Kidney (tissue), 14 donors: Measurements from ENCODE around the gene FAM151A. TPM values are rescaled to one million over a fixed set of nuclear protein-coding genes. Genes with fewer than 3 reads are reported as not detected.

Experiments used
- DNase-seq, 5 donors: peaks; one replicate each; pipeline ENCODE4 v3.0.0-alpha.2; 2013 to 2020
- FAIRE-seq: peaks from 2 replicates; lab custom pipeline; 2012; peaks lifted over from hg19 to GRCh38; lab: Jason Lieb, UNC
- H3K27ac ChIP-seq, 2 donors: one replicate each; pipeline ENCODE4 v1.7.0; 2013; ENCODE audit warnings: low read depth in 2 of 2, low read length in 2 of 2, inconsistent platforms in 1 of 2
- H3K27me3 ChIP-seq: one replicate; pipeline ENCODE4 v1.7.1; 2013; ENCODE audit warnings: low read length, inconsistent platforms; ENCODE audit not compliant: control insufficient read depth, insufficient read depth
- H3K36me3 ChIP-seq, 3 donors: one replicate each; pipeline versions ENCODE4 v1.7.0 to v1.7.1; 2013; ENCODE audit warnings: low read length in 3 of 3, control low read depth in 1 of 3, inconsistent platforms in 1 of 3; ENCODE audit not compliant: insufficient read depth in 3 of 3, control insufficient read depth in 2 of 3
- H3K4me1 ChIP-seq, 3 donors: one replicate each; pipeline versions ENCODE4 v1.7.0 to v1.7.1; 2013; ENCODE audit warnings: low read length in 3 of 3, inconsistent platforms in 1 of 3, low read depth in 1 of 3; ENCODE audit not compliant: control insufficient read depth in 2 of 3, insufficient read depth in 2 of 3
- H3K4me3 ChIP-seq, 3 donors: one replicate each; pipeline versions ENCODE4 v1.7.0 to v1.8.1; 2013; ENCODE audit warnings: low read length in 3 of 3, control low read depth in 1 of 3, inconsistent platforms in 1 of 3
- H3K9ac ChIP-seq, 3 donors: one replicate each; pipeline versions ENCODE4 v1.7.0 to v1.7.1; 2013; ENCODE audit warnings: low read length in 3 of 3, control low read depth in 1 of 3, inconsistent platforms in 1 of 3
- H3K9me3 ChIP-seq, 3 donors: one replicate each; pipeline versions ENCODE4 v1.7.0 to v1.7.1; 2013; ENCODE audit warnings: low read length in 3 of 3, control low read depth in 1 of 3, inconsistent platforms in 1 of 3; ENCODE audit not compliant: control insufficient read depth in 2 of 3, insufficient read depth in 1 of 3
- CTCF ChIP-seq: IDR thresholded peaks from 3 replicates; pipeline ENCODE4 v1.5.1; 2012; ENCODE audit warnings: mild to moderate bottlenecking, moderate library complexity, borderline replicate concordance; ENCODE audit not compliant: insufficient read depth; ENCODE audit errors: extremely low read depth
- intact Hi-C: fragments of 100-400 bp; cut with DNase I; formaldehyde crosslinking; loops from one replicate; pipeline ENCODE4 v1.11.1; 2022
- polyA plus RNA-seq: library from polyadenylated mRNA; stranded (reverse); fragments of 350-450 nt; fragmentation: Illumina TruSeq; extraction: RNeasy Lipid Tissue Mini Kit (QIAGEN cat#74804); gene quantifications from one replicate; pipeline ENCODE4 v1.2.3, GENCODE V29; 2014; ENCODE audit warnings: low read depth, low replicate concordance; ENCODE audit not compliant: insufficient read depth
- total RNA-seq: library from RNA; stranded (reverse); fragmentation: NEBNext Ultra II Directional; extraction: Animal tissue kit (Norgen Biotek cat#: 25700); gene quantifications from one replicate; pipeline ENCODE4 v1.2.1, GENCODE V29; 2021
- donor health status: control.
- donor health status: control.
- donor health status: control.
- donor health status: control.
- donor health status: control.
- donor health status: DM: yes; HTN: yes; CAD: no.
- donor health status: Normal renal cell carcinoma (clear cell type).

The FAM151A gene
- total and polyA plus RNA-seq, 2 donors from 2014 or later: 237 TPM; not detected in 1

DNA sequence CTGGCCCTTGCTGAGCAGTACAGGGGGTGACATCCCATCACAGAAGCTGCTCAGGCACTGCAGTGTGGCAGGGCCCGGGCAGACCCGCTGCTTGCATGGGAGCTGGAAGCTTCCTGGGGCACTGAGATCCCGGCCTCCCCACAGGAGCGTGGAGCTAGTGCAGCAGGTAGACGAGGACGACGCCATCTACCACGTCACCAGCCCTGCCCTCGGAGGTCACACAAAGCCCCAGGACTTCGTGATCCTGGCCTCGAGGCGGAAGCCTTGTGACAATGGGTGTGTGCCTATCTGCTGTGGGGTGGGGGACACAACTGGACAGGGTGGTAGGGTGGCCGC lies 16.4 kb downstream of the FAM151A start:
- intact Hi-C loops: no loop called here
- no peak overlapping the region for H3K27ac ChIP-seq
- H3K36me3 ChIP-seq: peaks cover 0 to 45% (median 11%) of the 10 kb centered on the region in 3 donors
- no peaks in the 10 kb centered on the region for H3K27me3 ChIP-seq
- H3K9ac ChIP-seq: no peak overlapping the region
- FAIRE-seq (no peak), DNase-seq (no peak)
- no peak overlapping the region for H3K4me3 ChIP-seq
- peaks cover 0 to 6% (median 0%) of the 10 kb centered on the region in 3 donors for H3K4me1 ChIP-seq
- H3K9me3 ChIP-seq: no peaks in the 10 kb centered on the region
- TF ChIP-seq CTCF: no peak

DNA sequence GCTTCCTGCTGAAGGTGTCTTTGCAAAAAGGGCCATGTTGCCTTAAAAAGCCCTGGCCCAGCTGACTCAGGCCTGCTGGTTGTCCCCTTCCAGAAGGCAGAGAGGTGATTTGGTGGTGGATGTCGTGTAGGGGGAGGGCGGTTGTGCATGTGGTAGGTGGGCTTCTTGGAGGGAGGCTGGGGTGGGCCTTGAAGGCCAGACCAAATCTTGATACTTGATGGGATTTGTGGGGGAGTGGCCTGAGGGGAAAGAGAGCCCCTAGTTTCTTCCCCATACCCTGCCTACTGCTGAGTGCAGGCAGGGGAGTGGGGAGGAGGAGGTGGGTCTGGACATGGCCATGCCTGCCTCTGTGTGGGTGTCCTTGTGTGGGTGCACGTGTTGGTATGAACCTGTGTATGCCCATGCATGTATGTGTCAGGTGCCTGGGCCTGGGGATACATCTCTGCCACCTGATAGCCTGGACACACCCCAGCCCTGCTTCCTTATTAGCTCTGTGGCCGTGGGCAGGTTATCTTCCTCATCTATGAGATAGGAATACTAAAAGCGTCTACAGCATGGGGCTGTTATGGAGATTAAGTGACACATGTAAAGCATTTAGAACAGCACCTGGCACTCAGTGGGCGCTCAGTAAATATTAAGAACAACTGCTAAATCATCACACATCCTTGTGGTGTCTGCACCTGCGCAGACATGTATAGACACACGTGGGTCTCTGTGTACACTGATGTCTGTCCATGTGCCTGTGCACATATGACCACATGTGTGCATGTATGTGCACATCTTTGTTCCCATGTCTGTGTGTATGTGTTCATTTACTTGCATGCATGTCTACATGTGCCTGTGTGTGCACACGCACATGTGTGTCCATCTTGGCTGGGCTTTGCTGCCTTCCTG lies 17.0 kb downstream of the FAM151A start:
- TF ChIP-seq CTCF: no peak
- Histone ChIP-seq H3K27ac (no peak overlapping the region), H3K4me1 (peaks cover 0 to 9% (median 4%) of the 10 kb centered on the region in 3 donors), H3K9me3 (no peaks in the 10 kb centered on the region), H3K36me3 (peaks cover 0 to 45% (median 11%) of the 10 kb centered on the region in 3 donors), H3K4me3 (no peak overlapping the region), H3K27me3 (no peaks in the 10 kb centered on the region), H3K9ac (no peak overlapping the region)
- FAIRE-seq (no peak), DNase-seq (no peak)
- intact Hi-C loops: no loop called here

GRCh38 chr1:54604572-54605370 lies 18.6 kb downstream of the FAM151A start:
- Histone ChIP-seq H3K27me3 (no peaks in the 10 kb centered on the region), H3K4me1 (peaks cover 3 to 19% (median 9%) of the 10 kb centered on the region in 3 donors), H3K4me3 (no peak overlapping the region), H3K9ac (no peak overlapping the region), H3K36me3 (peaks cover 0 to 36% (median 11%) of the 10 kb centered on the region in 3 donors), H3K9me3 (no peaks in the 10 kb centered on the region), H3K27ac (no peak overlapping the region)
- FAIRE-seq: no peak
- TF ChIP-seq CTCF: no peak
- intact Hi-C loops: no loop called here
- DNase-seq: no peak
